Heart left ventricle (tissue), 16 donors: ENCODE results near the gene EFHD2. TPM values are rescaled to one million over a fixed set of nuclear protein-coding genes. Genes with fewer than 3 reads are reported as not detected.

Experiments
- ATAC-seq, 4 donors: fragments of 200-7000 bp; cut with Tn5 transposase; one replicate each; pipeline ENCODE4 v1.9.1; 2020 to 2022; ENCODE audit warnings: moderate library complexity in 4 of 4, mild to moderate bottlenecking in 3 of 4, moderate number of reproducible peaks in 1 of 4
- DNase-seq, 5 donors: peaks; one replicate each; pipeline ENCODE4 v3.0.0-alpha.2; 2020
- H3K27ac ChIP-seq, 12 donors: fragments of 200-600 bp; sonication (generic) in 4 of 12; one replicate each; pipeline versions ENCODE4 v1.5.0 to v1.8.0; 2016 to 2022; ENCODE audit warnings: mild to moderate bottlenecking in 2 of 12
- H3K27me3 ChIP-seq, 9 donors: fragments of 200-600 bp; sonication (generic) in 2 of 9; one replicate each; pipeline versions ENCODE4 v1.5.1 to v1.8.0; 2016 to 2022; ENCODE audit warnings: mild to moderate bottlenecking in 3 of 9
- H3K36me3 ChIP-seq, 9 donors: fragments of 200-600 bp; sonication (generic) in 2 of 9; one replicate each; pipeline versions ENCODE4 v1.5.0 to v1.8.0; 2018 to 2022; ENCODE audit warnings: mild to moderate bottlenecking in 2 of 9
- H3K4me1 ChIP-seq, 12 donors: fragments of 200-600 bp; sonication (generic) in 4 of 12; one replicate each; pipeline versions ENCODE4 v1.5.0 to v1.8.0; 2016 to 2022; ENCODE audit warnings: mild to moderate bottlenecking in 3 of 12
- H3K4me3 ChIP-seq, 12 donors: fragments of 200-600 bp; sonication (generic) in 4 of 12; one replicate each; pipeline versions ENCODE4 v1.5.0 to v1.8.0; 2017 to 2022; ENCODE audit warnings: mild to moderate bottlenecking in 9 of 12, moderate library complexity in 4 of 12
- H3K9me3 ChIP-seq, 12 donors: fragments of 200-600 bp; sonication (generic) in 4 of 12; one replicate each; pipeline versions ENCODE4 v1.5.0 to v1.8.0; 2016 to 2022; ENCODE audit warnings: mild to moderate bottlenecking in 1 of 12
- CTCF ChIP-seq, 12 donors: fragments of 200-600 bp; sonication (generic) in 4 of 12; IDR thresholded peaks; one replicate each; pipeline versions ENCODE4 v1.5.0 to v1.8.0; 2018 to 2022; ENCODE audit warnings: antibody characterized with exemption in 12 of 12, mild to moderate bottlenecking in 5 of 12
- POLR2A ChIP-seq, 2 donors: fragments of 450-650 bp; IDR thresholded peaks; one replicate each; pipeline ENCODE4 v1.6.1; 2017; ENCODE audit warnings: antibody characterized with exemption in 2 of 2, mild to moderate bottlenecking in 2 of 2, moderate library complexity in 2 of 2
- WGBS, 4 donors: extraction: QIAGEN DNeasy Blood & Tissue Kit in 2 of 4; methylation state at CpG; one replicate each; pipeline versions ENCODE4 v1.1.5 to v1.1.7; 2013 to 2018; 5-methylcytosine and 5-hydroxymethylcytosine counted together
- intact Hi-C, 10 donors: fragments of 100-400 bp; cut with DNase I; formaldehyde crosslinking; loops; one replicate each; pipeline versions ENCODE4 v1.11.1 to v1.14.2; 2022
- polyA plus RNA-seq, 2 donors: library from polyadenylated mRNA; stranded (reverse); fragments of 200-250 nt; gene quantifications; one replicate each; pipeline ENCODE4 v1.2.3, GENCODE V29; 2013
- total RNA-seq, 9 donors: library from RNA; depleted of rRNA in 2 of 9; stranded (reverse); fragments of >200 nt in 2 of 9; fragmentation: NEBNext Ultra II Directional in 3 of 9; extraction: Animal tissue kit (Norgen Biotek cat#: 25700) in 3 of 9; gene quantifications; one replicate each; pipeline versions ENCODE4 v1.1.0 to v1.2.4, GENCODE V29; 2016 to 2023
- donor health status: ischemic (EF 13 %, LVEDD 7.1; RV severe dilation, severe dysfunction).
- donor health status: healthy with polysubstance abuse.
- donor health status: DM: no; HTN: yes; CAD: no.
- donor health status: DM: no; HTN: no; CAD: no.
- donor health status: ischemic (EF 25% LVEDD 6.9; RV normal size, moderate dysfunction).
- donor health status: ischemic (EF 25% LVEDD 5.7; RV mildly dilated, moderate dysfunction).
- donor health status: healthy.
- donor health status: DM: yes; HTN: yes; CAD: no.
- donor health status: ischemic (EF 35%, LVEDD 5.7; RV mildly dilated, moderate dysfunction).
- donor health status: nonischemic (EF 11% LVEDD 7.7; RV severe dilation, severe dysfunction).
- donor health status: DM: yes; HTN: yes; CAD: no.
- donor health status: PGD.
- donor health status: ischemic (EF 29% LVEDD 5.4; RV normal size, mild dysfunction).
- donor health status: nonischemic (EF 23%, LVEDD 6.1; RV moderate dilation, normal function).

EFHD2 gene
- total and polyA plus RNA-seq, 11 donors: 11.2 to 52.2 (median 15.8) TPM

DNA sequence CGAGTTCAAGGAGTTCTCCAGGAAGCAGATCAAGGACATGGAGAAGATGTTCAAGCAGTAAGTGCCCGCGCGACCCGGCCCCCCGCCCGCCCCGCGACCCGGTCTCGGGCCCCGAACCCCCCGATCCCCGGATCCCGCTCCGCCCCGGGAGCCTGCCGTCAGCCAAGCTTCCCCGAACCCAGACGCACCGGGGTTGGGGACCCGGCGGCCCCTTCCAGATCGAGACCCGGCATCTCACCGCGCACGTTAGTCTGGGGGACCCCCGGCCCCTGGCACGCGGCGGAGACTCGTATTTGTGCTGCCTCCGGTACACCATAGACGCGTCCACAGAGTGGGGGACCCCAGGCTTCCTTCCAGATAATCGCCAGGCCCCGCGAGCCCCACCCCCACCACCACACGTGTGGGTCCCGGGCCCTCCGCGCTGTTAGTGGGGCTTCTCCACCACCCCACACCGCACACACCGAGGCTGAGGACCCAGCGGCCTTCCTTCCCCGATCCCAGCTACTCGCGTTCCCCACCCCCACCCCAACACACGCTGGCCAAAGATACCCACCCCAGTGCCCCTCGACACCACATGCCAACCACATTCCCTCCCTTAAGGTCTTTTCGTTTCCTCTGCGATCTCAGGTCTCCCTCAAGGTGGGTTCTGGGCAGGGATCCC, 665 bp downstream of the EFHD2 start:
- WGBS, 4 donors: 3 to 8% (median 4%) methylated on average over 18 to 53 of the region's 53 CpGs
- TF ChIP-seq POLR2A (IDR thresholded peaks at IDR 0.05): no peak
- H3K27ac ChIP-seq: peak overlapping the region in 11 of 12 donors; percentile 49 to 90 (median 74)

DNA sequence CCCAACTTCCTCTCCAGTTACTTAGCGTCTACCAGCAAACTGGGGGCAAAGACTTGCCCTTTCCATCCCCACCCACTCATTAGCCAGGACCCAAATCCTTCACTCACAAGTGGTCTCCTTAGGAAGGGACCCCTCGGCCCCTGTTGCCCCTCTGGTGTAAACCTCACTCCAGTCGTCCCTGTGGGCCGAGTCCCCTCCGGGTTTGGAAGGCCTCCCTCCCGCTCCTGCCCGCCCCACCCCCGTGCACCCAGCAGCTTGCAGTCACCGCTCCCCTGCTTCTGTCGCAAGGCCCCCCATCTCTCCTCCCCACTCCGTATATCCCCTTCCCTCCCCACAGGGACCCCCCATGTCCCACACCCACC, 1.2 kb downstream of the EFHD2 start:
- TF ChIP-seq CTCF (IDR thresholded peaks at IDR 0.05) (no peak), POLR2A (IDR thresholded peaks at IDR 0.05) (no peak)
- 60 to 68% (median 62%) methylated on average over 11 of the region's 11 CpGs for WGBS, 4 donors

More for the DNA sequence above, 665 bp downstream of the EFHD2 start:
- intact Hi-C loops: loop anchor here in 7 of 10 donors (5.0 to 10.0 kb wide), 4 partner anchors 68 to 276 kb away; no protein-coding TSS in a partner anchor
- H3K27me3 ChIP-seq: no peaks in the 10 kb centered on the region
- ATAC-seq (no peak), DNase-seq (no peak)
- peaks cover 0 to 69% (median 36%) of the 10 kb centered on the region in 12 donors for H3K4me1 ChIP-seq
- H3K36me3 ChIP-seq: peaks cover 0 to 18% (median 0%) of the 10 kb centered on the region in 9 donors
- peak overlapping the region; percentile 66 to 98 (median 89) for H3K4me3 ChIP-seq
- H3K9me3 ChIP-seq: no peaks in the 10 kb centered on the region

GRCh38 chr1:15411593-15412137, 2.0 kb downstream of the EFHD2 start:
- Histone ChIP-seq H3K4me3 (peak overlapping the region in 11 of 12 donors; percentile 14 to 98 (median 89)), H3K27ac (peak overlapping the region in 11 of 12 donors; percentile 27 to 90 (median 62)), H3K4me1 (peaks cover 0 to 81% (median 48%) of the 10 kb centered on the region in 12 donors), H3K27me3 (no peaks in the 10 kb centered on the region), H3K36me3 (peaks cover 0 to 22% (median 0%) of the 10 kb centered on the region in 9 donors), H3K9me3 (no peaks in the 10 kb centered on the region)
- peak; percentile 59 to 78 (median 59) for DNase-seq
- peak in 2 of 4 donors; percentile 25 to 27 for ATAC-seq
- TF ChIP-seq CTCF (IDR thresholded peaks at IDR 0.05) (no peak), POLR2A (IDR thresholded peaks at IDR 0.05) (no peak)
- 61 to 71% (median 66%) methylated on average over 12 of the region's 12 CpGs for WGBS, 4 donors
- intact Hi-C loops: loop anchor here in 7 of 10 donors (5.0 to 10.0 kb wide), 4 partner anchors 69 to 277 kb away; no protein-coding TSS in a partner anchor

More for the DNA sequence above, 1.2 kb downstream of the EFHD2 start:
- no peaks in the 10 kb centered on the region for H3K27me3 ChIP-seq
- peaks cover 0 to 22% (median 0%) of the 10 kb centered on the region in 9 donors for H3K36me3 ChIP-seq
- DNase-seq (no peak), ATAC-seq (no peak)
- intact Hi-C loops: loop anchor here in 7 of 10 donors (5.0 to 10.0 kb wide), 4 partner anchors 69 to 276 kb away; no protein-coding TSS in a partner anchor
- peak overlapping the region in 8 of 12 donors; percentile 49 to 90 (median 75) for H3K27ac ChIP-seq
- H3K9me3 ChIP-seq: no peaks in the 10 kb centered on the region
- H3K4me3 ChIP-seq: peak overlapping the region; percentile 66 to 98 (median 89)
- peaks cover 0 to 74% (median 41%) of the 10 kb centered on the region in 12 donors for H3K4me1 ChIP-seq

DNA sequence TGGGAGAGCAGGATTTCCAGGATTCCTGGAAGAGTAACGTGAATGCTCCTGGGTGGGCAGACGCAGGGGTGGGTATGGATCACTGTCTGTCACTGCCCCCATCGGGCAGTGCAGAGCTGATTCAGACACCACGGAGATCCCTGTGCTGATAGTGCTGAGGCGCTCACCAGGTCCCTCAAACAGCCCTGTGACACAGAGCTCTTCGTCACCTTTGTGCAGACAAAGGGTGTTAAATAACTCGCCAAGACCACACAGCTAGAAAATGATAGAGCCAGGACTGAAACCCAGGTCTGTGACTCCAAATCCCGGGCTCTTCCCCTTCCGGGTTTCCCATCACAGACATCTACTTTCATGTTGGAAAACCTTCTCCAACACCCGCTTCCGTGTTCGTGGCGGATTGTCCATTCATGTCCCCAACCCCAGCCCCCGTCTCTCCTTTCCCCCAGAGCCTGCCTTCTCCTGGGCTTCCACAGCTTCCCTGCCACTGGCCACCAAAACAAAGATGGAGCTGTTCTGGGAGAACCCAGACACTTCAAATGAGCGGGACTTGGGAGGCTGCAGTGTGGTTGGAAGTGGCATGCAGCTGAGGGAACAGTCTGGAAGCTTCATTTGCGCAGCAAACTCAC, 2.6 kb downstream of the EFHD2 start:
- WGBS, 4 donors: 74 to 78% (median 75%) methylated on average over 16 of the region's 16 CpGs
- no peak for ATAC-seq
- intact Hi-C loops: loop anchor here in 7 of 10 donors (5.0 to 10.0 kb wide), 4 partner anchors 70 to 277 kb away; no protein-coding TSS in a partner anchor
- no peaks in the 10 kb centered on the region for H3K9me3 ChIP-seq
- no peaks in the 10 kb centered on the region for H3K27me3 ChIP-seq
- peaks cover 0 to 79% (median 54%) of the 10 kb centered on the region in 12 donors for H3K4me1 ChIP-seq
- H3K27ac ChIP-seq: peak overlapping the region in 11 of 12 donors; percentile 10 to 90 (median 51)
- no peak for DNase-seq
- TF ChIP-seq CTCF (IDR thresholded peaks at IDR 0.05): no peak
- H3K4me3 ChIP-seq: peak overlapping the region in 10 of 12 donors; percentile 14 to 98 (median 90)
- peaks cover 0 to 22% (median 0%) of the 10 kb centered on the region in 9 donors for H3K36me3 ChIP-seq
